NCI-H2107 (cell line): ENCODE results near the gene NLRC5.
"Not testable (repeated sequence)": the region's sequence is repeated elsewhere in the genome, so short reads cannot be mapped to it uniquely, and the experiment has no call there.

Source experiments
- DNase-seq: peaks from one replicate; lab custom pipeline; 2025; lab: John Stamatoyannopoulos, UW

NLRC5 gene

DNA sequence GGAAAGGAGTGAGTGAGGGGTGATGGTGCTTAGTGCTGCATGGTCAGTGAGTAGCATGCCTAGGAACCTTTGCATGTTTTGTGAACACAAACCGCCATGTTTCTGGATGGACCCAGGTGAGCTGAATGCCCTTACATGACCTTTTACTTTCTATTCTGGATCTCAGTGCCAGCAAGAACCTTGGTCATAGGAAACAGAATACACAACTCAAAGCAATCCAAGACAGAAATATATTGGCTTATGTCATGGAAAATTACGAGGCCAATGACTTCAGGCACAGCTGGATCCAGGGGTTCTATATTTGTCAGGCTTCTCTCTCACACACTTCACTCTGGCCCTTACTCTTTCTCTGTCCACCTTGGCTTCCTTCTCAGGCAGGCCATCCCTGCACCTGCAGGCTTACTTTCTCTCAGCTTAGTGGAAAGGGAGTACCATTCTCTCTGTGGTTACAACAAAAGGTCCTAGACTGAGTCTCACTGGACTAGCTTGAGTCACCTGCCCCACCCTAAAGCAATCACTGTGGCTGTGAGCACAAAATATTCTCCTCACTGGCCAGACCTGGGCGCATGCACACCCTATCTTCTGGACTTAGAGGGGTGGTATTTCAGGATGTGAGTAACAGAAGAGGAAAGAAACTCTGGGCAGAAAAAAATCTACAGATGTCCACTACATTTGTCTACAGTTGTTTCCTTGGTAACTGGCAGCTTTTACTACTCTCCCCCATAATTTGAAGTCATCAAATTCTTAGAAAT is 82.7 kb downstream of the NLRC5 start:
- DNase-seq = no peak

DNA sequence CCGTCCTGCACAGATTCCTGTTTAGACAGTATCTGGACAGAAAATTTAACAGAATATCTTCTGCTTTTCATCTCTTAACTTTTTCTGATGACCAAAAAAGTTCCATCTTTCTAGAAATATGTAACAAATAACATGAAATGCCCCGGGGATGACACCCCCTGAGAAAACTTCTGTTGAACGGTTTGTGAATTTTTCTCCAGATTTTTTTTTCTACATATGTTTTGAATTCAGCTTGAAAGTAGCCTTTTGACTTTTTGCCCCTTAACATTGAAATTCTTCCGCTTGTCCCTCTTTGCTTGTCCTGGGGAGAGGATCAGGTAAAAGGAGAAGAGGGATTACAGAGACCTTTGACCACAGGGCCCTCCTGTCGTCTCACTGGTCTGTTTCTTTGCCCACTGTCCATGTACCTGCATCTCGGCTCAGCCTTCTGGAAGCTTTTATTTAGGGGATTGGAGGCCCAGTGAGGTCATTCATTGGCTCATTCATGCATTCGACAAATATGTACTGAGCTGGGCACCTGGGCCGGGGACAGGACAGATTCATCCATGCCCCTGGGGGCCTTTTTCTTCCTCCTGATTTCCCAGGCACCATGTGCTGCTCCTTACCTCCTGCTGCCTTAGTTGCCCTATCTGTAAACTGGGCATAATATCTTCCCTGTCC is 83.4 kb downstream of the NLRC5 start:
- no peak for DNase-seq

DNA sequence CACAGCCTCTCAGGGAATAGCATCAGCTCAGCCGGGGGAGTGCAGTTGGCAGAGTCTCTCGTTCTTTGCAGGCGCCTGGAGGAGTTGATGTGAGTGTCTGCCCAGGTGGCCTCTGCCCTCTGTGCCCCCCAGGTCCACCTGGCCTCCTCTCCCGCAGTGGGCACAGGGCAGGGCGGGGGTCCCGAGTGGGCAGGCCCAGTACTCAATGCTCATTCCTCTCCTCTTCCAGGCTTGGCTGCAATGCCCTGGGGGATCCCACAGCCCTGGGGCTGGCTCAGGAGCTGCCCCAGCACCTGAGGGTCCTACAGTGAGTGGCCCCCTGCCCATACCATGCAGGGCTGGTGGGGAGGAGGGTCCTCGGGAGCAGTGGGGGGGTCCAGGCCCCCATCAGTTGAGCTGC is 88.4 kb downstream of the NLRC5 start:
- DNase-seq = no peak

DNA sequence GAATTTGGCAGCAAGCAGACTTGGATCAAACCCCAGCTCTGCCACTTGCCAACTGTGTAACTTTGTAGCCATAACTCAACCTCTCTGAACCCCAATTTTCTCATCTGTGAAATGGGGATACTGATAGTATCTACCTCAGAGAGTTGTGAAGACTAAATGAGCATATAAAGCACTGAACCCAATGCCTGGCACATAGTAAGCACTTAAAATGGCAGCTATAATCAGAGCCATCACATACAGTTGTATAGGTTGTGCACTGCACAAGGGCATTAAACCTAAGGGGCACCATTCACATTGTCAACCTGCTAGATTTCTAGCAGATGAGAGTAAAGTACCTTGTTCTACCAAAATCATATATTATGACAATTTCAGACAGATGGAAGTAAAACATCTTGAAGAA is 92.4 kb downstream of the NLRC5 start:
- no peak for DNase-seq

DNA sequence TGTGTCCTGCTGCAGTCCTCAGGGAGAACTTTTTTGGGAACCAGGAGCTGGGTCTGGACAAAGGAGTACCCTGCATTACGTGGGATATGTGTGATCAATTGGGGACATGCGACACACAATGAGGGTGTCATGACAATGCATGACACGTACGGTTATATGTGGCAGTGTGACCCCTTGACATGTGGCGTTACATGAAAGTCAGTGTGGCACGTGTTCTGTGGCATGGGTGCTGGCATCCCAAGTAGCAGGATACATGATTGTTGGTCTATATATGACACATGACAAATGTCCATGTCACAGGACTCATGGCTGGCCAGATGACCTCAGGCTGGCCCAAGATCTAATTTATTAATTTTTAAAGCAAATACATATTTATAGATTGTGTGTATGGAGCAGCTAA is 93.3 kb downstream of the NLRC5 start:
- no peak for DNase-seq

DNA sequence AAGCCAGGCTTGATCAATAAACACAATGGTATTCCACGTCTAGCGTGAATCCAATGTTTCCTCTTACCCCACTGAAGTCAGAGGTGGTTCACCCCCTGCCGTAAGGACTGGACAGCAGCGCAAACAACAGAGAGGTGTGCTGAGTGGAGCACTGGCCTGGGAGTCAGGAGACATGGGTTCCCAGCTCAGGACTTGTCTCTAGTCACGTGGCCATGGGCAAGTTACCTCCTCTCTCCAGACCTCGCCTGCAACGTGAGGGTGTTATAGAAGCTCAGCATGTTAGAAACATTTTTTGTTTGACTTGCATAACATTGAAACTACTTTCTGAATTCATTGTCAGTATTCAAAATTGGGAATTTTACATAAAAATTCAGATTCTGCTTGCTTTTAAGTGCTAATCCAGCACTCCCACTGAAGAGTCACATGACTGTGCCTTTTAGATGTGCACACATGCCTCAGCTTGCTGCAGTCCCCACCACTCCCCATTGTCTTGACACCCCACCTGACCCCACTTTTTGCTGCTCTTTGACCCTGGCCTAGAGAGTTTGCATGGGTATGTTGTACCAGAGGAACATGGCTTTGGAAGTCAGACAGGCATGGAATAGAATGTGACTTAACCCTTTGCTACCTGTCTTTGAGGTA is 94.2 kb downstream of the NLRC5 start:
- no peak for DNase-seq

DNA sequence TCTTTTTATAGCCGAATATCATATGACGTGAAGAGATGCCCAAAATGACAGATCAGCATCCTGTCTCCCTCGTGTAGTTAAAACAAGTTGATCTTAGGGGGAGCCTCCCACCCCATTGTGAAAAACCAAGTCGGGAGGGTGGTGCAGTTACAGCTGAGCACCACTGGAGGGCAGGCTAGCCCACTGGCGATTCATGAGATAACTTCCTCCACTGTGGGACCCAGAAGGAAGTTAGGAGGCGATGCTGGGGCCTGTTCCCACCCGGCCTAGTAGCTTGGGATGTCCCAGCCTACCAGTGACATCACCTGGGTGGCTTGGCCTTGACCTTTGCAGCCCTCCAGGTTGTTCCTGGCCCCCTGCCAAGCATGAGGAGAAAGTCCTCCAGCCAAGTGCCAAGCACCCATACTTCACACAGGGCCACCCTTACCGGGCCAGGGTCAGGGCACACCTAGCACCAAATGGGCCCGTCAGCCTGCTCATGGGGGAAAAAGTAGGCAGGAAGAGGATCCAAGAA is 95.0 kb downstream of the NLRC5 start:
- peak; percentile 26 for DNase-seq

DNA sequence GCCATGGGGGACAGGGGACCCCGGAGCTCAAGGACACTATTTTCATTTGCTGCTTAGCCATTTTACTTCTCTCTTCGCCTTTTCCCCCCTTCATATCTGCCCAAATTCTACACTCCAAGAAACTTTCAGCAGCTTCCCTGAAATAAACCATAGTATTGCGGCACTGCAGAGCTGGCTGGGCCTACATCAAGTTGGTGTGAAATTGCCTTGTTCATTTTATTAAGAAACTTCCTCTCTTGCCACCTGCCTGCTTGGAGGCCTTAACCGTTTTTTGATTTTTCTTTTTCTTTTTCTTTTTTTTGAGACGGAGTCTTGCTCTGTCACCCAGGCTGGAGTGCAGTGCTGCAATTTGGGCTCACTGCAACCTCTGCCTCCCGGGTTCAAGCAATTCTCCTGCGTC is 95.6 kb downstream of the NLRC5 start:
- no peak for DNase-seq

DNA sequence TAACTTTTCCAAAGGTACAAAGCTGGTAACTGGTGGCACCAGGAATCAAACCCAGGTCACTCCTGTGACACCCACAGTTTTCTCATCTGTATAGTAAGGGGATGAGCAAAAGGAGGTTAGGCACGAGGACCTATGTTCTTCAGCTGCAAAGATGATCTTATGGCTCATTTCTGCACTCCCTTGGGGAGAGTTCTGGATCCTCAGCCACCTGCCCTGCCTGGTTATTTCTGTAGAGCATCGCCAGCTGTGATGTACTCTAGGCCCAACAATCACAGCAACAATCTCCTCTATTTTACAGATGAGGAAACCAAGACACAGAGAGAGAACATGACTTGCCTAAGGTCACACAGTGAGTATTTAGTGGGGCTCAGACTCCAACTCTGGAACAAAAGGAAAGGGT is 97.6 kb downstream of the NLRC5 start:
- no peak for DNase-seq

DNA sequence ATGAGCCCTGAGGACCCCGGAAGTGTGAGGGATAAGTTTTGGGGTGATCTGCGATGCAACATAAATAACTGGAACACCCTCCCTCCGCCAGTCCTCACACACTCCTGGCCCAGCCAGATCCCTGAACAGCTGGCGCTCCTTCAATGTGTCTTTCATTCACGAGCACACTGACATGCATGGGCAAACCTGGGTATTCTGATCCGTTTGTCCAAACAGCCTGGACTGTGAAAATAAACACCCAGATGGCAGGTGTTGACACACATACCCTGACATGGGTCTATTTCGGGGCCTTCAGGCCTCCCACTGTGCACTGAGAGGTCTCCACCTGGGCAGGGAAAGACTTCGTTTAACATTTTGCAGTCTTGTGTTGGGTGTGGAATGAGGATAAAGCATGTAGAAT is 100.0 kb downstream of the NLRC5 start:
- peak; percentile 59 for DNase-seq

DNA sequence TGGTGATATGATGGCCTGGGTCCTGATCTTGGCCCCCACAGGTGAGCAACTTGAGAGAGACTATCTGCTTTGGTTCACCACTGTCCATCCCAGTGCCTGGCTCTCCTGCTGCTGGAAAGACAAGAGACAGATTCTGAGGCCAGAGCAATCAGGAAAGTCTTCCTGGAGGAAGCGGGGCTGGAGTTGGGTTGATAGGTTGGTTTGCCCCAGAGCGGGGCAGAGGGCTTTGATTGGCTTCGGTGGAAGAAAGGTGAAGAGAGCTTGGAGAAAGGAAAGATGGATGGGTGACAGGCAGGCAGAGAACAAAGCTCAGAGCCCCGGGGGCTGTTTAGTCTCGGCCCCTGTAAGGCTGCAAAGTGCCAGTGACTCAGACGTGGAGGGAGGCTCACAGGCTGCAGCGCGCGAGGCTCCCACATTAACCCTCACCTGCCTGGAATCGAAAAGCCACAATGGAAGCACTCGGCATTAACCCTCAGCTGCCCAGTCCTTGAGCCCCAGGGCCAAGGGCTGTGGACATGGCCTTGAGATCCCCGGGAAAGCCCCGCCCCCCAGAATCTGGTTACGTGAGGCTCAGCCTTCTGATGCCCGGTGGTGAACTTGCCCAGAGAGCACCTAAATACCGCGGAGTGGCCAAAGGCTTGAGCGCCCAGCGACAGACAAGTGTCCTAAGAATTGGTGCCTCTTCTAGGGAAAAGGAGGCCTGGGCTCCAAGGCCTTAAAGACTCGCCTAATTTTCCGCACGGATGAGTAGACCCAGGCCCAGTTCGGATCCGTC is 102.0 kb downstream of the NLRC5 start:
- DNase-seq = no peak

DNA sequence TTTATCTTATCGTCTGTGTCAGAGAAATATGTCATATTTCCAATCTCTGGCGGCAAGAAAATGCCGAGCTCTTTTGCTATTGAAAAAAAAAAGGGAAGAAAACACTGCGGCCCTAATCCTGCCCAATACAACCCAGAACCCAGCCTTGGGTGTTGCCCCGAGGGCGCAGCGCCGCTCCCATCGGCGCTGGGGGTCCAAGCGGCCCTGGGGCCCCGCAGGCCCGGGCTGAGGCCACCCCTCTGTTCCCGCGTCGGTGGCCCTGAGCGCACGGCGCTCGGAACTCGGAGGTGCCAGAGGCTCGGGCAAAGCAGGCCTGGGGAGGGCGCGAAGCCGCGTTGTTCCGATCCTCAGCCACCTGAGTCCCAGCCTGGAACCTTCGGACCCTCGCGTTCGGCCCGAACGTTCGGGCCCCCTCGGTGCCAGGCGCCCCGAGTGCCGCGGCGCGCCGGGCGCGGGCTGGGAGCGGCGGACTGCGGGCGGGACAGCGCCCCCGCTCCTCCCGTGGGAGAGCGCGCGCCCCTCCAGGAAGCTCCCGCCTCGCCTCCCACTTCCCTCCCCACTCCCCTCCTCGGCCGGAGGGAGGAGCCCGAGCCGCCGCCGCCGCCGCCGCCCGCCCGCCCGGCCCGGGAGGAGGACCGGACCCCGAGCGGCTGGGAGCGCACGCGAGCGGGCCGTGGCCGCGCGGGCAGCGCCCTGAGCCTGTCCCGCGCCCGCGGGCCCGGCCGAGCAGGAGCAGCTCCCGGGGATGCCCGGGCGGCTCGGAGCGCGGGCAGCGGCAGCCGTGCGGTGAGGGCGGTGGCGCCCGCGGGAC is 102.8 kb downstream of the NLRC5 start, which contains the start of gene CPNE2:
Gene CPNE2, plus strand, starts transcription at position 609 of the 811 bp plus-strand sequence. CDS start 18,160 bp downstream, outside the sequence.
- DNase-seq = no peak

DNA sequence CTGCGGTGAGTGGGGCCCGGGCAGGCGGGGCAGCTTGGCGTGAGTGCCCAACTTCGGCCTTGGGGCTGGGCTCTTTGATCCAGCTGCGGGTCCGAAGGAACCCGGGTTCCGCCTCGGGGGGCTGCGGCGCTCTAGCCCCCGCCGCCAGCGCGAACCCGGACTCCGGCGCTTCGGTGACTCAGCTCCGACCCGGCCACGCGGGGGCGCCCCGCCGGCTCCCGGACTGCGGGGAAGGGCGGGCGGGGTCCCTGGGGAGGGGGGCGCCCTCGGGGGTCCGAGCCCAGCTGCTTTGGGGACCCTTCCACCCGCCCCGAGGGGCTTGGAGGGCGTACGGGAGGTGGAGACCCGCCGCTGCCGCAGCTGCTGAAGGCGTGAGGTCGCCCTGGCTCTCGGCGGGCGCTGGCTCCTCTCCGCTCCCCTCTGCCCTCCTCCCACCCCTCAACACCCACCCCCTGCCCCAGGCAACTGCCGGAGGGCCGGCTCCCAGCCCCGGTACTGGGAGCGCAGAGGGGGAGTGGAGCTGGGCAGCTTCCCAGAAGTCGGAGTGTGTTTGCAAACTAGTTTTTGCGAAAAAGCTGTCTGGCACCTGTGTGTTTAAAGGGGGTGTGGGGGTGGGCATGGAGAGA is 103.5 kb downstream of the NLRC5 start:
- DNase-seq = no peak

DNA sequence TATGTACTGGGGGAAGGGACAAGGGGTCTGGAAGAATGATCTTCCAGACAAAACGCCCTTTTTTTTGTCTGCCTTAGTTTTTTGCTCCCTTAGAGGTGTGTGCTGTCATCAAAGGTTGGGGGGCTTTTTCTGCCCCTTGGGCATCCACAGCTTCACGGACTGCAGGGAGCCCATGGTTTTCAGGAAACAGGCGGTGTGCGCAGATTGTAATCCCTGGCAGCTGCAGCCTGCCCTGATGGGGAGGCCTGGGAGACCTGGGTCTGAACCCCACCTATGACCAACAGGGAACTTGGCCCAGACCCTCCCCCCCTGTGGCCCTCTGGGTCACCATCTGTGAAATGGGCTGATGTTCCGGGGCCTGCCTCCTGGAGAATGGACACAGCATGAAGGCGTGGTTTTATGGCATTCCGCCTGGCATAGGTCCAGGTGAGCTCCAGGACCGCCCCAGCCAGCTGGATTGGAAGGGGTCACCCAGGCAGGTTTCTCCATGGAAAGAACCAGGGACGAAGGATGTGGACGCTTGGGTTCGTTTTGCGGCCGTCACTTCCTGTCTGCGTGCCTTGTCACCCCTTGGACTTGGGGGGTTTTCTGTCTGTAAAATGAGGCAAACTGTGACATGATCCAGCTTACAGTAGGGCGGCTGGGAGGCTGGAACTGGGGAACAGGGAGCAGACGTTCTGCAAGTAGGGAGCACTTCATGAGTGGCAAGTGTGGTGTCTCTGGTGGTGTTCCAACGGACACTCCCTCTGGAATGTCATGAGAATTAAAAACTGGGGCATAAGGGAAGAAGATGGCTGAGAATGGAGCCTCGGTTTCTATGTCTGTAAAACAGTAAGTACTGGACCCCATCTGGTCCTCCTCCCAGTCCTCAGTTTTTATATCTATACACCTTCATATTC is 104.6 kb downstream of the NLRC5 start:
- no peak for DNase-seq

DNA sequence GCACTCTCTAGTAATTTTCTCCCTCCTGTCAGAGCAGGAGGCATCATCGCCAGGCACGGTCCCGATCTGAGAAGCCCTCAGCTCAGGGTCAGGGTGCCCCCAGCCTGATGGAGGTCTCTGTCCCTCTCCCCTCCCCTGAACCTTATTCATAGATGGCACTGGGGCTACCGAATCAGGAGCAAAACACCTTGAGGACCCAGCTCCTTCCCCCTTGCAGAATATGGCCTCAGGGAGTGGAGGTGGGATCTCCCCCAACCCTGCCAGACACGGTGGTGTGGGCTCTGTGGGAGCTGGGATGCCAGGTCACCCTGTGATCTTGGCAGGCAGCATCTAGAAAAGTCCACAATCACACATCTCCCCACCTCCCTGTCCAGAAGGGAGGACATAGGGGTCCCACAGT is 105.6 kb downstream of the NLRC5 start:
- no peak for DNase-seq

DNA sequence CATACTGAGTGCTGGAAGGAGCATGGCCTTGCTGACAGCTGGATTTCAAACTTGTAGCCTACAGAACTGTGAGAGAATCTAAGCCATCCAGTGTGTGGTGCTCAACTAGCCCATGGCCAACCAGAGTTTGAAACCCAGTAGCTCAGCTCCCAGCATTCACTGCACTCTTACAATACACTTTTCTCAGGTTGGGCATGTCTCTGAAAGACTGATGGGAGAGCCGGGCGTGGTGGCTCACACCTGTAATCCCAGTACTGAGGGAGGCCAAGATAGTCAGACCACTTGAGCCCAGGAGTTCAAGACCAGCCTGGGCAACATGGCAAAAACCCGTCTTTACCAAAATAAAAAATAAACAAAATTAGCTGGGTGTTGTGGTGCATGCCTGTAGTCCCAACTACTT is 106.8 kb downstream of the NLRC5 start:
- no peak for DNase-seq

DNA sequence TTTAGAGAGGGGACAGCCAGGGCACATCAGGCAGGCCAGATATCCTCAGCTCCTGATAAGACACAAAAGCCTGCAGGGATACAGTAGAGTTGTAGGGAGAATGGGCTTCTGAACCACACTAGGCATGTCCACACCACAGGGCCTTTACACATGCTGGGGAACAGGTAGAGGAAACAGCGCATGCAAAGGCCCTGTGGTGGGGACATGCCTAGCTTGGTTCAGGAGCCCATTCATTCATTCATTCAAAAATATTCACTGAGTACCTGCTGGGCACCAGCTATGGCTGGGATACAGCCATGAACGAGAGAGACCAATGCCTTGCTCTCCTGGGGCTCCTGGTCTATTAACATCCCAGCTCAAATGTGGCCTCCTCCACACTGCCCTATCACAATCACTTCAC is 107.4 kb downstream of the NLRC5 start:
- DNase-seq = no peak

DNA sequence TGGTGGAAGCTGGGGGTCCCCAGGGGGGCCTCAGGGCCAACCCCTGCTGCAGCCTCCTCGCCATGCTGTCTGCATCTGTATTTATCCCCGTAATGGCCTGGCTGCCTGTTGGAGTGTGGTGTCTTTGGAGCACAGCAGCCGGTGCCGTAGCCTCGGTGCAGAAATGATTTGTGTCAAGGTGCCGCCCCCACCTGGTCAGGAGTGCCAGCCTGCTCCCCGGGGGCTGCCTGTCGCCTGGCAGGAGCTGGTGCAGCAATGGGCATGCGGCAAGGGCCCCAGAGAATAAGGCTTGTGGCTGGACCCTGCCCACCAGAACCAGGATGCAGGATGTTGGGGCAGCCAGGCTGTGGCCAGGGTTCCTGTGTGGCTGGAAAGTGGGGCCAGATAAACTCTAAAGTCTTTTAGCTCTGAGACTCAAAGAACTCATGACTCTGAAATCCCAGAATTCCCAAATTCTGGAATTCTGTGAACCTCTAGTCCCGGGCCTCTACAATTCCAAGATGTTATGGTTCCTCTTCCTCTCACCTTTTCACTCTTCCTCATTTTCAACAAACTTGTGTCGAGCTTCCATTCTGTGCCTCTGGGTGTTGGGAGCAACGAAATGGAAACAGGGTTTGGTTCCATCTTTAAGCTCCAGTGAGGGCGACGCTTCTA is 109.0 kb downstream of the NLRC5 start:
- DNase-seq = no peak

DNA sequence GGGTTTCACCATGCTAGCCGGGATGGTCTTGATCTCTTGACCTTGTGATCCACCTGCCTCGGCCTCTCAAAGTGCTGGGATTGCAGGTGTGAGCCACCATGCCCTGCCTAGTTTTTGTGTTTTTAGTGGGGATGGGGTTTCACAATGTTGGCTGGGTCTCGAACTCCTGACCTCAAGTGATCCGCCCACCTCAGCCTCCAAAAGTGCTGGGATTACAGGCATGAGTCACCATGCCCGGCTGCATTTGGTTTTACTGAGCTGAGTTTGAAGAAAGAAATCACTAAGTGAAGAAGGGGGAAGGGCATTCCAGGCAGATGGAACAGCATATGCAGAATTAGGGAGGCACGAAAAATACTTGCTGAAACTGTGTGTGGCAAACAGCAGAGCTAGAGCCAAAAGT is 110.6 kb downstream of the NLRC5 start:
- not testable (repeated sequence) for DNase-seq
